Esophagus muscularis mucosa (tissue), 4 donors: Measurements from ENCODE around the gene SAT2. TPM values are rescaled to one million over a fixed set of nuclear protein-coding genes. Genes with fewer than 3 reads are reported as not detected.
"Not testable (repeated sequence)": the region's sequence is repeated elsewhere in the genome, so short reads cannot be mapped to it uniquely, and the experiment has no call there.

Experiments used
- DNase-seq: peaks from one replicate; pipeline ENCODE4 v3.0.0-alpha.2; 2017; ENCODE audit errors: extremely low spot score
- H3K27ac ChIP-seq, 4 donors: fragments of 200-600 bp; sonication (generic); replicated peaks in 1 of 4; 1 replicate in 3 of 4; 2 replicates in 1 of 4; pipeline ENCODE4 v1.5.1; 2016 to 2019; ENCODE audit warnings: mild to moderate bottlenecking in 1 of 4
- H3K27me3 ChIP-seq, 4 donors: fragments of 200-600 bp; sonication (generic); one replicate each; pipeline versions ENCODE4 v1.5.1 to v1.6.0; 2016 to 2019
- H3K36me3 ChIP-seq, 4 donors: fragments of 200-600 bp; sonication (generic); one replicate each; pipeline ENCODE4 v1.5.1; 2016 to 2019
- H3K4me1 ChIP-seq, 4 donors: fragments of 200-600 bp; sonication (generic); one replicate each; pipeline ENCODE4 v1.5.1; 2016 to 2019
- H3K4me3 ChIP-seq, 4 donors: fragments of 200-600 bp; sonication (generic); 1 replicate in 2 of 4; 2 replicates in 2 of 4; pipeline ENCODE4 v1.5.1; 2016 to 2019; ENCODE audit warnings: mild to moderate bottlenecking in 4 of 4, moderate library complexity in 1 of 4
- H3K9me3 ChIP-seq, 4 donors: fragments of 200-600 bp; sonication (generic); 1 replicate in 3 of 4; 2 replicates in 1 of 4; pipeline ENCODE4 v1.5.1; 2016 to 2019
- EP300 ChIP-seq: sonication (generic); formaldehyde crosslinking; IDR thresholded peaks from one replicate; pipeline ENCODE4 v1.6.1; 2017; ENCODE audit warnings: antibody characterized with exemption
- POLR2A ChIP-seq: fragments of 450-650 bp; IDR thresholded peaks from one replicate; pipeline ENCODE4 v1.6.1; 2017; ENCODE audit warnings: antibody characterized with exemption, moderate library complexity, mild to moderate bottlenecking, low read depth
- POLR2AphosphoS5 ChIP-seq, 2 donors: sonication (generic); formaldehyde crosslinking; IDR thresholded peaks; one replicate each; pipeline ENCODE4 v1.6.1; 2017; ENCODE audit warnings: antibody characterized with exemption in 2 of 2
- WGBS: methylation state at CpG from one replicate; pipeline ENCODE4 v1.1.5; 2018; 5-methylcytosine and 5-hydroxymethylcytosine counted together
- intact Hi-C: fragments of 100-400 bp; cut with DNase I; formaldehyde crosslinking; loops from one replicate; pipeline ENCODE4 v1.15.1; 2023
- total RNA-seq, 4 donors: library from RNA; depleted of rRNA; stranded (reverse); fragments of >200 nt; gene quantifications; one replicate each; pipeline versions ENCODE4 v1.1.0 to v1.2.1, GENCODE V29; 2016
- TF ChIP-seq, protein P1 (sequence below), 3 experiments: fragments of 200-600 bp in 2 of 3; fragments of 450-650 bp in 1 of 3; sonication (generic) in 2 of 3; IDR thresholded peaks; one replicate each; pipeline ENCODE4 v1.5.1; 2017 to 2019; ENCODE audit warnings: antibody characterized with exemption in 3 of 3, mild to moderate bottlenecking in 2 of 3, moderate library complexity in 1 of 3

The SAT2 gene
- total RNA-seq, 4 donors from 2014 or later, result 54.0 to 71.4 (median 64.2) TPM

DNA sequence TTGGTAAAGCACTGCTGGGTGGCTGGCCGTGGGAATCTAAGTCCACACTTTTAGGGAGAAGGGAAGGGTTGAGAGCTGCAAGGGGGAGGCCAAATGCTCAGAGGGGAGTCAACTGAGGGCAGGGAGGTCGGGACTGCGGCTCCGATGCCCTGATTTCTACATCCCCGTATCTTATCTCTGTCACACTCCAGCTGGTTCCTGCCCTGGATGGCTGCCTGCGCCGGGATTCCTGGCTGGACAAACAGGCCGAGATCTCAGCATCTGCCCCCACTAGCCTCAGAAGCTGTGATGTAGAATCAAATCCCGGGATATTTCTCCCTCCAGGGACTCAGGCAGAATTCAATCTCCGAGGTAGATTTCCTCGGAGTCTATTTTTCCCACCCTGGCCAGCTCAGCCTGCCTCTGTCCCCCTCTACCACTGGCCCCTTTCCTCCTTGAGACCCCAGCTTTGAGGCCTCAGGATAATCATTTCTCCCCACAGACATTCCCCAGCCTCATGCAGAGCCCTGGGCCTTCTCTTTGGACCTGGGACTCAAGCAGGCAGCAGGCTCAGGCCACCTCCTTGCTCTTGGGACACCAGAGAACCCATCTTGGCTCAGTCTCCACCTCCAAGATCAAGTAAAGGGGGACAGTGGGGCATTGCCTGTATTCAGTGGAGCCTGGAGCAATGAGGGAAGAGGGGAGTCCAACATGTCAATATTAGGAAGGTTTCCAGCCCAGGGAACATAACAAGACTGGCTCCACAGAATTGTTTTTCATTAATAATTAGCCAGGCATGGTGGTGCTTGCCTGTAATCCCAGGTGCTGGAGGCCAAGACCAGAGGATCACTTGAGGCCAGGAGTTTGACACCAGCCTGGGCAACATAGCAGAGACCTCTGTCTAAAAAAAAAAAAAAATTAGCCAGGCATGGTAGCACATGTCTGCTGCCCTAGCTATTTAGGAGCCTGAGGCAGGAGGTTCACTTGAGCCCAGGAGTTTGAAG lies 4.1 kb upstream of the SAT2 start:
- Histone ChIP-seq H3K4me3 (no peak overlapping the region), H3K9me3 (no peaks in the 10 kb centered on the region), H3K27me3 (no peaks in the 10 kb centered on the region), H3K36me3 (no peaks in the 10 kb centered on the region), H3K27ac (no peak overlapping the region), H3K4me1 (peaks cover 4 to 16% (median 13%) of the 10 kb centered on the region in 4 donors)
- intact Hi-C loops, result loop anchor here (2.0 kb wide), 1 partner anchor 55 kb away; the partner anchor contains the start of gene TP53
- 80% methylated on average over 11 of the region's 11 CpGs for WGBS
- TF ChIP-seq EP300, result no peak
- TF ChIP-seq, protein P1, sequence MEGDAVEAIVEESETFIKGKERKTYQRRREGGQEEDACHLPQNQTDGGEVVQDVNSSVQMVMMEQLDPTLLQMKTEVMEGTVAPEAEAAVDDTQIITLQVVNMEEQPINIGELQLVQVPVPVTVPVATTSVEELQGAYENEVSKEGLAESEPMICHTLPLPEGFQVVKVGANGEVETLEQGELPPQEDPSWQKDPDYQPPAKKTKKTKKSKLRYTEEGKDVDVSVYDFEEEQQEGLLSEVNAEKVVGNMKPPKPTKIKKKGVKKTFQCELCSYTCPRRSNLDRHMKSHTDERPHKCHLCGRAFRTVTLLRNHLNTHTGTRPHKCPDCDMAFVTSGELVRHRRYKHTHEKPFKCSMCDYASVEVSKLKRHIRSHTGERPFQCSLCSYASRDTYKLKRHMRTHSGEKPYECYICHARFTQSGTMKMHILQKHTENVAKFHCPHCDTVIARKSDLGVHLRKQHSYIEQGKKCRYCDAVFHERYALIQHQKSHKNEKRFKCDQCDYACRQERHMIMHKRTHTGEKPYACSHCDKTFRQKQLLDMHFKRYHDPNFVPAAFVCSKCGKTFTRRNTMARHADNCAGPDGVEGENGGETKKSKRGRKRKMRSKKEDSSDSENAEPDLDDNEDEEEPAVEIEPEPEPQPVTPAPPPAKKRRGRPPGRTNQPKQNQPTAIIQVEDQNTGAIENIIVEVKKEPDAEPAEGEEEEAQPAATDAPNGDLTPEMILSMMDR (IDR thresholded peaks at IDR 0.05), result no peak
- TF ChIP-seq POLR2A, result no peak
- TF ChIP-seq POLR2AphosphoS5 (IDR thresholded peaks at IDR 0.05), result no peak
- no peak for DNase-seq

DNA sequence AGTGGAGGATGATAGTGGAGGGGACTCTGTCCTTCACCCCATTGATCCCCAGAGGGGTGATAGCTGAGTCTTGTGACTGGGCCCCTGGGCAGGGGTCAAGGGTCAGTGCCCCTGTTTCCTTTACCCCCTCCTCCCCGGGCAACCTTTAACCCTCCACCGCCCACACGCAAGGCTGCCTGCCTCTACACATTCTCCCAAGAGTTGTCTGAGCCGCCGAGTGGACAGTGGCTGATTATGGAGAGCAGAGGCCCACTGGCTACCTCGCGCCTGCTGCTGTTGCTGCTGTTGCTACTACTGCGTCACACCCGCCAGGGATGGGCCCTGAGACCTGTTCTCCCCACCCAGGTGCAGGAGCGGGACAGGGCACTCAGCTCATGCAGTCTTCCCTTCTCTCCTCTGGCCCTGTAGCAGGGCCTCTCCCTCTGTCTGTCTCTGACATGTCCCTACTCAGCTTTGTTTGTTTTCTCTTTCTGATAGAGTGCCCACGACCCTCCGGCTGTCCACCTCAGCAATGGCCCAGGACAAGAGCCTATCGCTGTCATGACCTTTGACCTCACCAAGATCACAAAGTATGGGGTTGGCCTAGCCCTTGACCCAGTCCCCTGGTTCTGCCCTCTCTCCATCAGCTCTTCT lies 2.4 kb upstream of the SAT2 start, which contains the start of gene SHBG:
SHBG (plus strand) TSS at position 197 of the 633 bp plus-strand sequence; CDS start at position 235, 38 bp downstream.
- Histone ChIP-seq H3K27ac (no peak within 1 kb of the TSS), H3K4me1 (peaks cover 9 to 21% (median 18%) of the 10 kb centered on the region in 4 donors), H3K9me3 (no peaks in the 10 kb centered on the region), H3K36me3 (peaks cover 0 to 8% (median 2%) of the 10 kb centered on the region in 4 donors), H3K4me3 (no peak within 1 kb of the TSS), H3K27me3 (no peaks in the 10 kb centered on the region)
- DNase-seq, result no peak
- TF ChIP-seq POLR2A, result no peak
- TF ChIP-seq EP300, result no peak
- TF ChIP-seq POLR2AphosphoS5 (IDR thresholded peaks at IDR 0.05), result no peak
- TF ChIP-seq, protein P1 (IDR thresholded peaks at IDR 0.05), result no peak
- intact Hi-C loops, result no loop called here
- 77% methylated on average over 12 of the region's 13 CpGs for WGBS

DNA sequence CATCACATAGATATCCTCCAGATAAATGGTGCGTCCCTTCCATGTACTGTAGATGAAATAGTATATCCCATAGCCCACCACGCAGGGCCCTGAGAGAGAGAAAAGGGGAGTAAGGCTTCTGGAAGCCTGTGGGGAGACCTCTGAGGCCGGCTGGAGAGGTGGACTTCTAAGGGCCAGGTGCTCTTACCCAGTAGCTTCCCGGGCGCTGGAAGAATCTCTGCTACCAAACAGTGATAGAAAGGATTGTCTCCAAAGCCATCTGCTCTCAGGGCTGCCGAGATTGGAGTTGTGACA lies 718 bp downstream of the SAT2 start:
- 14% methylated on average over 6 of the region's 6 CpGs for WGBS
- H3K9me3 ChIP-seq, result no peaks in the 10 kb centered on the region
- TF ChIP-seq, protein P1 (IDR thresholded peaks at IDR 0.05), result no peak
- TF ChIP-seq EP300, result no peak
- no peak for TF ChIP-seq POLR2A
- TF ChIP-seq POLR2AphosphoS5 (IDR thresholded peaks at IDR 0.05), result no peak
- H3K27ac ChIP-seq, result peak overlapping the region; percentile 91 to 97 (median 96)
- no peak for DNase-seq
- intact Hi-C loops, result no loop called here
- H3K27me3 ChIP-seq, result no peaks in the 10 kb centered on the region
- H3K4me1 ChIP-seq, result peaks cover 9 to 19% (median 17%) of the 10 kb centered on the region in 4 donors
- peaks cover 0 to 8% (median 2%) of the 10 kb centered on the region in 4 donors for H3K36me3 ChIP-seq
- peak overlapping the region; percentile 71 to 85 (median 82) for H3K4me3 ChIP-seq

DNA sequence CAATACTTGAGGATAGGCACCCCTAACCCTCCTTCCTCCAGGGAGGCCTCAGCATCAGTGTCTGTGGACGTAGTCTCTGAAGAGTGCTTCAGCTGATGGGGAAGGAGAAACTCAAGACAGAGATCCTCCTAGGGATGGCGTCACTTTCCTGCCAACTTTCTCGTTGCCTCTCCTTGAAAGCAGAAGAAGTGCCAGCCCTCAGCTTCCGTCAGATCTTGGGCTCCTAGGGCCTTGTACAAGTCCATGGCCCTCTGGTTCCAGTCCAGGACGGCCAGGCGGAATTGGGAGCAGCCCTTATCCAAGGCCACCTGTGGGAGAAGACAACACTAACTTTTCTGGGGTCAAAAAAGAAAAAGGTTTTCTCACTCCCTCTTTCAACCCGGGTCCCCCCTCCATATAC lies 1.3 kb downstream of the SAT2 start:
- intact Hi-C loops, result no loop called here
- Histone ChIP-seq H3K36me3 (peaks cover 0 to 8% (median 2%) of the 10 kb centered on the region in 4 donors), H3K27ac (peak overlapping the region; percentile 91 to 97 (median 96)), H3K27me3 (no peaks in the 10 kb centered on the region), H3K4me3 (peak overlapping the region in 3 of 4 donors; percentile 71 to 84 (median 80)), H3K9me3 (no peaks in the 10 kb centered on the region), H3K4me1 (peaks cover 9 to 19% (median 17%) of the 10 kb centered on the region in 4 donors)
- 84% methylated on average over 7 of the region's 7 CpGs for WGBS
- no peak for DNase-seq
- no peak for TF ChIP-seq POLR2A
- TF ChIP-seq POLR2AphosphoS5 (IDR thresholded peaks at IDR 0.05), result no peak
- TF ChIP-seq, protein P1 (IDR thresholded peaks at IDR 0.05), result no peak
- TF ChIP-seq EP300, result no peak

DNA sequence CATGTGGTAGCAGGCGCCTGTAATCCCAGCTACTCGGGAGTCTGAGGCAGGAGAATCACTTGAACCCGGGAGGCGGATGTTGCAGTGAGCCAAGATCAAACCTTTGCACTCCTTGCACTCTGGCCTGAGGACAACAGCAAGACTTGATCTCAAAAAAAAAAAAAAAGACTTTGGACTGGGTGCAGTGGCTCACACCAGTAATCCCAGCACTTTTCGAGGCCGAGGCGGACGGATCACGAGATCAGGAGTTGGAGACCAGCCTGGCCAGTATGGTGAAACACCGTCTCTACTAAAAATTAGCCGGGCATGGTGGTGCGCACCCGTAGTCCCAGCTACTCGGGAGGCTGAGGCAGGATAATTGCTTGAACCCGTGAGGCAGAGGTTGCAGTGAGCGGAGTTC lies 1.9 kb downstream of the SAT2 start:
- H3K36me3 ChIP-seq, intact Hi-C loops, H3K27ac ChIP-seq, DNase-seq, H3K27me3 ChIP-seq, H3K4me3 ChIP-seq, H3K9me3 ChIP-seq: not testable (repeated sequence)
- WGBS, result 95% methylated on average over 16 of the region's 16 CpGs
- H3K4me1 ChIP-seq, result peaks cover 9 to 19% (median 17%) of the 10 kb centered on the region in 4 donors
